Panc1 (cell line): ENCODE results near the gene UNC80.

Source experiments
- CTCF ChIP-seq: fragments of 450-650 bp; IDR thresholded peaks from 2 replicates; pipeline ENCODE4 v1.5.1; 2017; ENCODE audit warnings: mild to moderate bottlenecking
- REST ChIP-seq, 2 experiments: IDR thresholded peaks; 2 replicates each; pipeline ENCODE4 v1.6.1; 2011 to 2012; ENCODE audit warnings: low read depth in 2 of 2, control low read depth in 1 of 2, low read length in 1 of 2, mild to moderate bottlenecking in 1 of 2, moderate library complexity in 1 of 2; ENCODE audit not compliant: insufficient read depth in 1 of 2

GRCh38 chr2:209993968-209994367, 222.3 kb downstream of the UNC80 start:
- no peak for TF ChIP-seq CTCF
- TF ChIP-seq REST (IDR thresholded peaks at IDR 0.05; ENCODE audit: insufficient read depth in 1 of 2, low read depth in 2 of 2, low read length in 1 of 2), result no peak
